ENCODE measurements around the gene MUC5B.

MUC5B gene

GRCh38 chr11:1205987-1206331 is 16.9 kb upstream of the MUC5B start:
- no peaks in the 10 kb centered on the region for H3K4me1 ChIP-seq (ENCODE audit: insufficient read depth, low read length, severe bottlenecking)
- H3K9me2 ChIP-seq (ENCODE audit: low read depth, low read length), result no peaks in the 10 kb centered on the region
- H3K4me2 ChIP-seq (ENCODE audit: low read length), result no peak overlapping the region
- H4K20me1 ChIP-seq (ENCODE audit: insufficient read depth, low read length), result no peaks in the 10 kb centered on the region
- TF ChIP-seq, protein P1, sequence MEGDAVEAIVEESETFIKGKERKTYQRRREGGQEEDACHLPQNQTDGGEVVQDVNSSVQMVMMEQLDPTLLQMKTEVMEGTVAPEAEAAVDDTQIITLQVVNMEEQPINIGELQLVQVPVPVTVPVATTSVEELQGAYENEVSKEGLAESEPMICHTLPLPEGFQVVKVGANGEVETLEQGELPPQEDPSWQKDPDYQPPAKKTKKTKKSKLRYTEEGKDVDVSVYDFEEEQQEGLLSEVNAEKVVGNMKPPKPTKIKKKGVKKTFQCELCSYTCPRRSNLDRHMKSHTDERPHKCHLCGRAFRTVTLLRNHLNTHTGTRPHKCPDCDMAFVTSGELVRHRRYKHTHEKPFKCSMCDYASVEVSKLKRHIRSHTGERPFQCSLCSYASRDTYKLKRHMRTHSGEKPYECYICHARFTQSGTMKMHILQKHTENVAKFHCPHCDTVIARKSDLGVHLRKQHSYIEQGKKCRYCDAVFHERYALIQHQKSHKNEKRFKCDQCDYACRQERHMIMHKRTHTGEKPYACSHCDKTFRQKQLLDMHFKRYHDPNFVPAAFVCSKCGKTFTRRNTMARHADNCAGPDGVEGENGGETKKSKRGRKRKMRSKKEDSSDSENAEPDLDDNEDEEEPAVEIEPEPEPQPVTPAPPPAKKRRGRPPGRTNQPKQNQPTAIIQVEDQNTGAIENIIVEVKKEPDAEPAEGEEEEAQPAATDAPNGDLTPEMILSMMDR (IDR thresholded peaks at IDR 0.05; ENCODE audit: low read length), result no peak
- no peak for TF ChIP-seq EZH2 (IDR thresholded peaks at IDR 0.05; ENCODE audit: borderline replicate concordance, low read length)
- H3K4me3 ChIP-seq (ENCODE audit: low read depth, low read length, poor library complexity, severe bottlenecking), result no peak overlapping the region
- no peaks in the 10 kb centered on the region for H3K36me3 ChIP-seq (ENCODE audit: insufficient read depth, low read length)
- no peaks in the 10 kb centered on the region; the same call in 1 of the 2 replicates for H3K27me3 ChIP-seq (ENCODE audit: insufficient read depth, low read length)
- no peaks in the 10 kb centered on the region for H3K79me2 ChIP-seq (ENCODE audit: insufficient read depth, low read length)
- H3K27ac ChIP-seq (ENCODE audit: low read depth, low read length, poor library complexity, severe bottlenecking), result no peak overlapping the region
- H3K9me3 ChIP-seq (ENCODE audit: low read length), result no peaks in the 10 kb centered on the region
- no peak overlapping the region for H2AFZ ChIP-seq (ENCODE audit: low read length)
- no peak overlapping the region for H3K9ac ChIP-seq (ENCODE audit: low read length)
- no peaks in the 10 kb centered on the region for H3F3A ChIP-seq (ENCODE audit: insufficient read depth, low read length)

- Histone ChIP-seq H3K9me3 (ENCODE audit: low read length) (peaks cover 6% of the 10 kb centered on the region; the same call in 1 of the 2 replicates), H3K4me2 (ENCODE audit: low read length) (no peak overlapping the region), H3K9ac (ENCODE audit: low read length) (no peak overlapping the region), H3K27me3 (ENCODE audit: insufficient read depth, low read length) (peaks cover 3% of the 10 kb centered on the region; the same call in 1 of the 2 replicates), H4K20me1 (ENCODE audit: insufficient read depth, low read length) (no peaks in the 10 kb centered on the region), H3K9me2 (ENCODE audit: low read depth, low read length) (no peaks in the 10 kb centered on the region), H2AFZ (ENCODE audit: low read length) (no peak overlapping the region), H3K4me1 (ENCODE audit: insufficient read depth, low read length, severe bottlenecking) (no peaks in the 10 kb centered on the region), H3K4me3 (ENCODE audit: low read depth, low read length, poor library complexity, severe bottlenecking) (no peak overlapping the region), H3F3A (ENCODE audit: insufficient read depth, low read length) (no peaks in the 10 kb centered on the region), H3K79me2 (ENCODE audit: insufficient read depth, low read length) (no peaks in the 10 kb centered on the region), H3K27ac (ENCODE audit: low read depth, low read length, poor library complexity, severe bottlenecking) (no peak overlapping the region), H3K36me3 (ENCODE audit: insufficient read depth, low read length) (no peaks in the 10 kb centered on the region)
- no peak for TF ChIP-seq EZH2 (IDR thresholded peaks at IDR 0.05; ENCODE audit: borderline replicate concordance, low read length)
- TF ChIP-seq, protein P1 (IDR thresholded peaks at IDR 0.05; ENCODE audit: low read length), result no peak
These were observed 16.2 kb upstream of the MUC5B start for GRCh38 chr11:1206391-1207271.

GRCh38 chr11:1207401-1208143 is 15.3 kb upstream of the MUC5B start:
- Histone ChIP-seq H3F3A (ENCODE audit: insufficient read depth, low read length) (no peaks in the 10 kb centered on the region), H3K9ac (ENCODE audit: low read length) (no peak overlapping the region), H3K4me3 (ENCODE audit: low read depth, low read length, poor library complexity, severe bottlenecking) (no peak overlapping the region), H3K9me3 (ENCODE audit: low read length) (peaks cover 6% of the 10 kb centered on the region; the same call in 1 of the 2 replicates), H3K79me2 (ENCODE audit: insufficient read depth, low read length) (no peaks in the 10 kb centered on the region), H3K36me3 (ENCODE audit: insufficient read depth, low read length) (no peaks in the 10 kb centered on the region), H3K27ac (ENCODE audit: low read depth, low read length, poor library complexity, severe bottlenecking) (no peak overlapping the region), H3K27me3 (ENCODE audit: insufficient read depth, low read length) (peaks cover 3% of the 10 kb centered on the region; the same call in 1 of the 2 replicates), H2AFZ (ENCODE audit: low read length) (no peak overlapping the region), H4K20me1 (ENCODE audit: insufficient read depth, low read length) (no peaks in the 10 kb centered on the region), H3K4me2 (ENCODE audit: low read length) (no peak overlapping the region), H3K9me2 (ENCODE audit: low read depth, low read length) (no peaks in the 10 kb centered on the region), H3K4me1 (ENCODE audit: insufficient read depth, low read length, severe bottlenecking) (no peaks in the 10 kb centered on the region)
- no peak for TF ChIP-seq EZH2 (IDR thresholded peaks at IDR 0.05; ENCODE audit: borderline replicate concordance, low read length)
- TF ChIP-seq, protein P1 (IDR thresholded peaks at IDR 0.05; ENCODE audit: low read length), result no peak

All from OCI-LY1 (cell line).